Nephron progenitor cell (in vitro differentiated cells): ENCODE measurements around the gene PXMP2.

Experiments
- DNase-seq: peaks from one replicate; pipeline ENCODE4 v3.0.0; 2021
- H3K27ac Mint-ChIP-seq: 2 replicates; pipeline ENCODE4 v1.8.0; 2021; ENCODE audit warnings: mild to moderate bottlenecking, moderate library complexity, mixed read lengths
- H3K27me3 Mint-ChIP-seq: 2 replicates; pipeline ENCODE4 v1.8.0; 2021; ENCODE audit warnings: mild to moderate bottlenecking, low read depth, mixed read lengths; ENCODE audit not compliant: poor library complexity
- H3K36me3 Mint-ChIP-seq: 2 replicates; pipeline ENCODE4 v1.8.0; 2021; ENCODE audit warnings: low read depth, mixed read lengths
- H3K4me1 Mint-ChIP-seq: 2 replicates; pipeline ENCODE4 v1.8.0; 2021; ENCODE audit warnings: mixed read lengths
- H3K4me3 Mint-ChIP-seq: 2 replicates; pipeline ENCODE4 v1.8.0; 2021; ENCODE audit warnings: mild to moderate bottlenecking, moderate library complexity, mixed read lengths
- H3K9me3 Mint-ChIP-seq: 2 replicates; pipeline ENCODE4 v1.8.0; 2021; ENCODE audit warnings: mild to moderate bottlenecking, moderate library complexity, mixed read lengths
- TF ChIP-seq, protein P1 (sequence below): fragments of 200-600 bp; sonication (generic); IDR thresholded peaks from 2 replicates; pipeline ENCODE4 v1.5.0; 2021; ENCODE audit warnings: antibody characterized with exemption

Gene PXMP2

DNA sequence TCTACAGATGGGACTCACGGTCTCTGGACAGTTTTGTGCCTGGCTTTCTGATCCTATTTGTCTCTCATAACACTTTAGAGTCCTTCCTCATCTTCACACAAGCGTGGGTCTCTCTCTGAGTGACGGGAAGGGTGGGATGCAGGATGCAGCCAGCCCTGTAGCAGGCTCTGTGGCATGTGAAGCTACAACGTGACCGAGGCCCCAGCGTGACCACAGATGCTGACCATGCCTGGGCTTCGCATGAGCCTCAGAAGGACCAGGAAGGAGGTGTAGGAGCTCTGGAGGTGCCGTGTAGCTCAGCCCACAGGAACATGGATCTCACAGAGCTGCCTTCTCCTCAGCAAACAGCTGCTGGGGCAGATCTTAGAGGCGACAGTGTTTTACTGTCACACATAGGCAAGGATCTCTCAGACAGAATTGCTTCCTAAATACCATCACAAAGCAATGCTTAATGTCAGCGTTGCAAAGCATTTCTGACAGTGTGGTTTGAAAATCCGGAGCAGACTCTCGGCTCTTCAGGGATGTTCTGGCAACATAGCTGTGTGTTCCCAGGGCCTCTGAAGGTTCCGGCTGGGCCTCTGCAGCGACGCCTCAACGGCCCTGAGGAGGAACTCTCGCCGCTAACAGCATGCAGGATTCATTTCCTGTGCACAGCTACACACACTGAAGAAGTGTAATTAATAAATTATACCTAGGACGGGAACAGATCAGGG, 52.4 kb downstream of the PXMP2 start:
- H3K27me3 Mint-ChIP-seq = peaks cover 2% of the 10 kb centered on the region
- no peak overlapping the region for H3K27ac Mint-ChIP-seq
- H3K9me3 Mint-ChIP-seq = no peaks in the 10 kb centered on the region
- DNase-seq = no peak
- no peak overlapping the region for H3K4me3 Mint-ChIP-seq
- TF ChIP-seq, protein P1, sequence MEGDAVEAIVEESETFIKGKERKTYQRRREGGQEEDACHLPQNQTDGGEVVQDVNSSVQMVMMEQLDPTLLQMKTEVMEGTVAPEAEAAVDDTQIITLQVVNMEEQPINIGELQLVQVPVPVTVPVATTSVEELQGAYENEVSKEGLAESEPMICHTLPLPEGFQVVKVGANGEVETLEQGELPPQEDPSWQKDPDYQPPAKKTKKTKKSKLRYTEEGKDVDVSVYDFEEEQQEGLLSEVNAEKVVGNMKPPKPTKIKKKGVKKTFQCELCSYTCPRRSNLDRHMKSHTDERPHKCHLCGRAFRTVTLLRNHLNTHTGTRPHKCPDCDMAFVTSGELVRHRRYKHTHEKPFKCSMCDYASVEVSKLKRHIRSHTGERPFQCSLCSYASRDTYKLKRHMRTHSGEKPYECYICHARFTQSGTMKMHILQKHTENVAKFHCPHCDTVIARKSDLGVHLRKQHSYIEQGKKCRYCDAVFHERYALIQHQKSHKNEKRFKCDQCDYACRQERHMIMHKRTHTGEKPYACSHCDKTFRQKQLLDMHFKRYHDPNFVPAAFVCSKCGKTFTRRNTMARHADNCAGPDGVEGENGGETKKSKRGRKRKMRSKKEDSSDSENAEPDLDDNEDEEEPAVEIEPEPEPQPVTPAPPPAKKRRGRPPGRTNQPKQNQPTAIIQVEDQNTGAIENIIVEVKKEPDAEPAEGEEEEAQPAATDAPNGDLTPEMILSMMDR = no peak
- peaks cover 88% of the 10 kb centered on the region for H3K36me3 Mint-ChIP-seq
- no peaks in the 10 kb centered on the region for H3K4me1 Mint-ChIP-seq

DNA sequence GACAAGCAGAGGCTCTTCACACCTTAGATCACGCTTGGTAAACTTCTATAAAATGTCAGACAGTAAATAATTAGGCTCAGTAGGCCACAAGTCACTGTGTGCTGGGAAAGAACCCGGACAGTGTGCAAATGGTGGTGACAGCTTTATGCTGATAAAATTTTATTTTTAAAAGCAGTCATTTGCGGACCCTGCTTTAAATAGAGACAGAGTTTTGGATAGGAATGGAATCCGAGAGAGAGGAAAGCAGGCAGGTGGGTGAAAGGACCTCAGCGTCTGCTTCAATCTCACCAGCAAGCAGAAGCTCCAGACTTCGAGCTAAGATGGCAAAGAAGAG, 52.9 kb downstream of the PXMP2 start:
- H3K36me3 Mint-ChIP-seq = peaks cover 89% of the 10 kb centered on the region

DNA sequence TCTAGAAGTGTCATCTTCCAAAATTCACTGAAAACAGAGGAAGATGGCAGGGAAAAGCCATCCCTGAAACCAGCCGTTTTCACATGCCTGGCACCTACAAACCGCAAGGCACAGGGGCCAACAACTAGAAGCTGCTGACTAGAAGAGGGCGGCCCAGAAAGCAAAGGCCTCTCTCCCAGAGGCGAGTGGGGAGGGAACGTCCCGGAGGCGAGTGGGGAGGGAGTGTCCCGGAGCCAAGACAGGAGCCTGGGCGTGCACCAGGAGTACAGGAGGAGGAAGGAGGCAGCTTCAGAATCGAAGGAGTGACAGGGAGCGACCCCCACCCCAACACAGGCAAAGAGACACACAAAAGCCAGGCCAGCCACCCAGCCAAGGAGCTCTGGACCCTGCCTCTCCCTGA, 53.3 kb downstream of the PXMP2 start:
- Mint-ChIP-seq H3K27me3 (peaks cover 2% of the 10 kb centered on the region), H3K27ac (peak overlapping the region; percentile 90)

More for the DNA sequence above, 52.9 kb downstream of the PXMP2 start:
- DNase-seq = no peak
- Mint-ChIP-seq H3K9me3 (no peaks in the 10 kb centered on the region), H3K4me3 (no peak overlapping the region), H3K4me1 (no peaks in the 10 kb centered on the region), H3K27ac (no peak overlapping the region), H3K27me3 (peaks cover 2% of the 10 kb centered on the region)
- TF ChIP-seq, protein P1 = no peak

DNA sequence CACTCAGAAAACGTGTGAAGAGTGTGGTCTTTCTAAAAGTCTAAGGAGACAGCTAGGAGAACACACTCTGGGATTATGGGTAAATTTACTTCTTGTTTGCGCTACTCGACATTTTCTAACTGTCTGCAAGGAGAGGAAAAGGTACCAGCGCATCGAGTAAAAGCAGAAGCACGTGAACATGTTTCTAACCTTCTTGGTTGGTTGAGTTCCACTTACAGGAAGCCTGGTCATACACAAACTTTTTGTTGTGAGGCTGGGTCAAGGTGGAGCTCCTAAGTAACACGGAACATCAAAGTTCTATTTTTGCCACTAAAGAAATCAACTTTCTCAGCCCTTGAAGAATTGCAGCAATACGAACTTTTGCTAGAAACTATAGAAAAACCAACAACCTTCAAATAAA, 54.2 kb downstream of the PXMP2 start:
- H3K4me3 Mint-ChIP-seq = no peak overlapping the region
- no peak for DNase-seq
- H3K27me3 Mint-ChIP-seq = peaks cover 2% of the 10 kb centered on the region
- TF ChIP-seq, protein P1 = no peak
- H3K4me1 Mint-ChIP-seq = no peaks in the 10 kb centered on the region
- H3K36me3 Mint-ChIP-seq = peaks cover 89% of the 10 kb centered on the region
- no peak overlapping the region for H3K27ac Mint-ChIP-seq
- no peaks in the 10 kb centered on the region for H3K9me3 Mint-ChIP-seq

More for the DNA sequence above, 53.3 kb downstream of the PXMP2 start:
- no peaks in the 10 kb centered on the region for H3K4me1 Mint-ChIP-seq
- TF ChIP-seq, protein P1 = no peak
- no peaks in the 10 kb centered on the region for H3K9me3 Mint-ChIP-seq
- H3K4me3 Mint-ChIP-seq = no peak overlapping the region
- peaks cover 89% of the 10 kb centered on the region for H3K36me3 Mint-ChIP-seq
- no peak for DNase-seq

DNA sequence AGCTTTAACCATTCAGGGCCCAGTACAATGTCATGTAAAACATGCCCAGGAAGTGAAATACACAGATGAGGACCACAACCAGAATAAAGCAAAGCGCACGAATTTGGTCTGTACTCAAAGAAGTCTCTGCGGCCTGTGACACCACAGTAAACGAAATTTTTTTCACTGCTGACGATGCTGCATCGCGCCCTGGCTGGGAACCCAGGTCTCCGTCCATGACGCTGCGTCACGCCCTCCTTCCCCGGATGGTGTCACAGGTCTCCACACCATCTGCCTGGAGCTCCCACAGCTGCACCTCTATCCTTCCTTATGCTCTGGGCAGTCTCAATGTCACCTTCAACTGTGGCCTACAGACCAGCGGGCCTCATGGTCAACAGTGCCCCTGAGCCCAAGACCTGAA, 56.4 kb downstream of the PXMP2 start:
- H3K9me3 Mint-ChIP-seq = no peaks in the 10 kb centered on the region
- peaks cover 93% of the 10 kb centered on the region for H3K36me3 Mint-ChIP-seq
- no peak overlapping the region for H3K4me3 Mint-ChIP-seq
- DNase-seq = no peak
- H3K27ac Mint-ChIP-seq = no peak overlapping the region
- TF ChIP-seq, protein P1 = no peak
- H3K27me3 Mint-ChIP-seq = peaks cover 2% of the 10 kb centered on the region
- no peaks in the 10 kb centered on the region for H3K4me1 Mint-ChIP-seq

DNA sequence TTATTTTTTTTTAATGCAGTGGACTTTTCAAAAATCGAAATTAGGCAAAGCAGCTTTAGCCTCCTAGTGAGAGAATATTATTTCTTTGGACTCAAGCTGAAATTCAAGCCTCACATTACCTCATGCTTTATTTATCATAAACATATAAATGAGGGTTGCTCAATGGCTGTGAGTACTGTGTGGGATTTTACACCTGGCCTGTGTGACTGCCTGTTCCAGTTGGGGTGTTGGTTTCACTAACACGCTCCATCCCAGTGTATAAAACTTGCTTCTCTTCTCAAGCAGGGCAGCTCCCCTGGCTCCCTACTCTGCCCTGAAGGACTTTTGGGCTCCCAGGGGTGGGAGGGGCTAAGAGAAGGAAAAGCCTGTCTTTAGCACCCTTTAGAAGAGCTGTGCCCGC, 59.2 kb downstream of the PXMP2 start:
- Mint-ChIP-seq H3K36me3 (peaks cover 77% of the 10 kb centered on the region), H3K4me1 (no peaks in the 10 kb centered on the region), H3K27ac (no peak overlapping the region), H3K9me3 (no peaks in the 10 kb centered on the region), H3K27me3 (peaks cover 2% of the 10 kb centered on the region), H3K4me3 (no peak overlapping the region)
- no peak for DNase-seq
- TF ChIP-seq, protein P1 = no peak
